Frontal cortex (tissue), 4 donors: ENCODE results near the gene ZNF91. TPM values are rescaled to one million over a fixed set of nuclear protein-coding genes. Genes with fewer than 3 reads are reported as not detected.
"Not testable (repeated sequence)": the region's sequence is repeated elsewhere in the genome, so short reads cannot be mapped to it uniquely, and the experiment has no call there.

Source experiments
- DNase-seq, 2 donors: peaks; one replicate each; pipeline ENCODE4 v3.0.0; 2012; ENCODE audit warnings: low spot score in 2 of 2
- FAIRE-seq: peaks from 2 replicates; lab custom pipeline; 2012; peaks lifted over from hg19 to GRCh38; lab: Jason Lieb, UNC
- total RNA-seq: library from RNA; depleted of rRNA; stranded (reverse); fragments of >200 nt; gene quantifications from one replicate; pipeline ENCODE4 v1.2.3, GENCODE V29; 2014
- donor health status: control.
- donor health status: control.
- donor health status: control.

The ZNF91 gene
- 624 TPM for total RNA-seq

DNA sequence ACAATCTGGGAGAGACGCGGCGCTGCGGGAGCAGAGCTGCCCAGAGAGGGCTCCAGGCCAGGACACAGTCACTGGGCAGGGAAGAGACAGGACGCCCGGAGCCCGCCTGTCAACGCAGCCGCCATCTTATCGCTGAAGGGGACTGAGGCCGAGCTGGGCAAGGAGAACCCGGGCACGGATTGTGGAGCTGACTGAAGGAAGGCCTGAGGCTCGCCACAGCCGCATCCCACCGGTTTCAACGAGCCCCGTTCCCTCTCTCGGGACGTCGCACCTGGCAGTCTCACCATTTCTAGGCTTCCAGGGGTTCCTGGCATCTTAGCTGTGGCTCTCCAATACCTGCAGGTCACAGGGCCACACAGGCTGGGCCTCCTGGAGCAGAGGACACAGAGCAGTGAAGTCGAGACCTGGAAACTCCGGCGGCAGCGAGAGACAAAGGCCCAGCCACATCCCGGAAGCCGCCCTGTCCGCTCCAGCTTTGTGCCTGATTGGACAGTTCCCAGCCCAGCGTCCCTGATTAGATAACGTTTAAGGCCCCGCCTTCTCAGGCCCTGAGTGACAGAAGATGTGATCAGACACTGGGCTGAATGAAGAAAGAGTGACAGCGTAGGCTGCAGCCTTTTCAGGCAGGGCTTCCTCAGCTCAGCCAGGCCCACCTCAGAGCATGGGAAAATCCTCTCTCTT is at the start of gene ZNF91:
Gene ZNF91 (minus strand): TSS at position 431 of the 681 bp plus-strand sequence. CDS start 117 bp downstream, at position 314.
- FAIRE-seq (peak; percentile 97), DNase-seq (peak; percentile 57 to 65)

DNA sequence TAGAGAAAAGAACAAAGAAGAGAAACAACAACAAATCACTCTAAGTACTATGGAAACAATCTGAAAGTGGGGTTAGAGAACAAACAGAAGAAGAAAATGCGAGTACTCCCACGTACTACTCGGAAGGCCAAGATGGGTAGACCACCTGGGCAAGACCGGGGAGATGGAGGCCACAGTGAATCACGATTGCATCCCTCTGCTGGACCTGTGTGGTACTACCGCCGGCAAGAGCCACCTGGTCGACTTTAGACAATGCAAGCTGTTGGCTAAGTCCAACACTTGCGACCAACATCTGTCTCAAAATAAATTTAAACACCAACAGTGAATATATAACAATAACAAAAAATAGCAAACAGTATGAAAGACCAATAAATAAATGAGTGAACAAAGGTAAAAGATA is 45.5 kb upstream of the ZNF91 start:
- FAIRE-seq: no peak
- DNase-seq: no peak

DNA sequence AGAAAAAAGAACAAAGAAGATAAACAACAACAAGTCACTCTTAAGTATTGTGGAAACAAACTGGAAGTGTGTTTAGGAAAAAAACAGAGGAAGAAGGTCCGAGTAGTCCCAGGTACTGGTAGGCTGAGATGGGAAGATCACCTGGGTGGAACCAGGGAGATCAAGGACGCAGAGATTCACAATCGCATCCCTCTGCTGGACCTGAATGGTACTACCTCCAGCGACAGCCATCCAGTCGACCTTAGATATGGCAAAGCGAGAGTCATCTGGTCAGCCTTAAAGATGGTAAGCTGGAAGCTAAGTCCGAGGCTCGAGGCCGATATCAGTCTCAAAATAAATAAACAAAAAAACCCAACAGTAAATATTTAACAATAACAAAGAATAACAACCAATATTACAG is 44.9 kb upstream of the ZNF91 start:
- FAIRE-seq (no peak), DNase-seq (no peak)

DNA sequence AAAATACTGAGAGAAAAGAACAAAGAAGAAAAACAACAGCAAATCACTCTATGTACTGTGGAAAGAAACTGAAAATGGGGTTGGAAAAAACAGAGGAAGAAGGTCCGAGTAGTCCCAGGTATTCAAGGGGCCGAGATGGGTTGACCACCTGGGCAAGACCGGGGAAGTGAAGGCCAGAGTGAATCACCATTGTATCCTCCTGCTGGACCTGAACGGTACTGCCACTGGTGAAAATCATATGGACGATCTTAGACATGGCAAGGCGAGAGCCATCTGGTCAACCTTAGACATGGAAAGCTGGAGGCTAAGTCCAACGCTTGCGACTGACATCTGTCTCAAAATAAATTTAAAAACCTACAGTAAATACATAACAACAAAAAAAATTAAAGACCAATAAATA is 44.4 kb upstream of the ZNF91 start:
- DNase-seq (no peak), FAIRE-seq (no peak)

DNA sequence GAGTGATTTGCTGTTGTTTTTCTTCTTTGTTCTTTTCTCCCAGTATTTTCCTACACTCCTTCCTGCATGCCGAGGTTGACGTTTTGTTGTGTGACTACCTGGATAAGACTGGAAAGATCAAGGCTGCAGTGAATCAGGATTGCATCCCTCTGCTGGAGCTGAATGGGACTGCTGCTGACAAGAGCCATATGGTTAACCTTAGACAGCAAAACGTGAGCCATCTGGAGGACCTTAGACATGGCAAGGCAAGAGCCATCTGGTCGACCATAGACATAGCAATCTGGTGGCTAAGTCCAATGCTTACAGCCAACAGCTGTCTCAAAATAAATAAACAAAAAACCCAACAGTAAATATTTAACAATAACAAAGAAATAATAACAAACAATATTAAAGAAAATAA is 42.6 kb upstream of the ZNF91 start:
- FAIRE-seq: no peak
- DNase-seq: no peak

DNA sequence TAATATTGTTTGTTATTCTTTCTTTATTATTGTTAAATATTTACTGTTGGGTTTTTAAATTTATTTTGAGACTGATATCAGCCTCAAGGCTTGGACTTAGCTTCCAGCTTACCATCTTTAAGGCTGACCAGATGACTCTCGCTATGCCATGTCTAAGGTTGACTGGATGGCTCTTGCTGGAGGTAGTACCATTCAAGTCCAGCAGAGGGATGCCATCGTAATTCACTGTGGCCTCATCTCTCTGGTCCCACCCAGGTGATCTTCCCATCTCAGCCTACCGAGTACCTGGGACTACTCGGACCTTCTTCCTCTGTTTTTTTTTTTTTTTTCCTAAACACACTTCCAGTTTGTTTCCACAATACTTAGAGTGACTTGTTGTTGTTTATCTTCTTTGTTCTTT is 41.7 kb upstream of the ZNF91 start:
- DNase-seq (no peak), FAIRE-seq (no peak)

DNA sequence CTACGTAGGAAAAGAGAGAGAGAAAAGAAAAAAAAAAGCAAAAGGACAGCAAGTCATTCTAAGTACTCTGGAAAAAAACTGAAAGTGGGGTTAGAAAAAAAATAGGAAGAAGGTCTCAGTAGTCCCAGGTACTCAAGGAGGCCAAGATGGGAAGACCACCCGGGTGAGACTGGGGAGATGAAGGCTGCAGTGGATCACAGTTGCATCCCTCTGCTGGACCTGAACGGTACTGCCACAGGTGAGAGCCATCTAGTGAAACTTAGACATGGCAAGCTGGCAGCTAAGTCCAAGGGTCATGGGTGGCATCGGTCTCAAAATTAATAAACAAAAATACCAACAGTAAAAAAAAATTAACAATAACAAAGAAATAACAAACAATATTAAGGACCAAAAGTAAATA is 41.0 kb upstream of the ZNF91 start:
- no peak for FAIRE-seq
- DNase-seq: no peak

DNA sequence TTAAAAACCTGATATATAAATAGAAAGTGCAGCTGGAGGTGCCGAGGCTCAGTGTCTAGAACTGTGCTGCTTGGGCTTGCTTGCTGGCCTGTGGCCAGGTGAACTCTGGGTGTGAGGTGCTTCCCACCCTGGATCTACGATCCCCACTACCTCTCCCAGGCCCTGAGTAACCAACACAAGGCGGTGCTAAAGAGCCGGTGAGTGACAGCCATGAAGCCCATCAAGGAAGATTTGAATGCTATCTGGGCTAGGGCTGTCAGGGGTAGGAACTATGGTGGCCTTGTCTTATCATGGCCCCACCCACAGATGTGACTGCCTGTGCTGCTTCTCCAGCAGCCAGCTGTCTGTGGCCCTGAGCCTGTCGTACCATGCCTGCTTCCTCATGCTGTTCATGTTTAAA is 25.6 kb upstream of the ZNF91 start:
- no peak for FAIRE-seq
- DNase-seq: no peak

DNA sequence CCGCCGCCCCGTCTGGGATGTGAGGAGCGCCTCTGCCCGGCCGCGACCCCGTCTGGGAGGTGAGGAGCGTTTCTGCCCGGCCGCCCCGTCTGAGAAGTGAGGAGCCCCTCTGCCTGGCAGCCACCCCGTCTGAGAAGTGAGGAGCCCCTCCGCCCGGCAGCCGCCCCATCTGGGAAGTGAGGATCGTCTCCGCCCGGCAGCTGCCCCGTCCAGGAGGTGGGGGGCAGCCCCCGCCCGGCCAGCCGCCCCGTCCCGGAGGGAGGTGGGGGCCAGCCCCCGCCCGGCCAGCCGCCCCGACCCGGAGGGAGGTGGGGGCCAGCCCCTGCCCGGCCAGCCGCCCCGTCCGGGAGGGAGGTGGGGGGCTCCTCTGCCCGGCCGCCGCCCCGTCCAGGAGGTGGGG is 24.0 kb upstream of the ZNF91 start:
- DNase-seq, FAIRE-seq: not testable (repeated sequence)

DNA sequence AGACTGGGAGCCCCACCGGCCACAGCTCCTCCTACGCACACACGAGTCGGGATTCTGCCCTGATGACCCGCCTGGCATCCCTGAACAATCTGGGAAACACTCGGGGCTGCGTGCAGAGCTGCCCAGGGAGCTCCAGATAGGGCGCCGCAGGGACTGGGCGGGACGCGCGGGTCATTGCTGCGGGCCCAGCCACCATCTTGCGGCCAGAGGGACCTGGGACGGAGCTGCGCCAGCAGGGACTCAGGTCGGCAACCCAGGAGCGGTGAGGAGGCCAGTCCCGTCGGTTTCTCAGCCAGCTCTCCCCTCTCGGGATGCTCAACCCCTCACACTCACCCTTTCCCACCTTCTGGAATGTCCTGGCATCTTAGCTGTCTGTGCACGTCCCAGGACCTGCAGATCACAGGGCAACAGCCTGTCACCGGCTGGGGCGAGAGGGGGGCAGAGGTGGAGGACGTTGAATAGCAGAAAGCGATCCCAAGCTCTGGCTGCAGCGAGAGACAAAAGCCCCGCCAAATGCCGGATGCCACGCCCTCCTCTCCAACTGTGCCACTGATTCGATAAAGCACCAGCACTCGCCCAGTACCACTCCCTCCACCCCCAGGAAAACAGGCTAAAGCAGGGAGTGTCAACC is 20.4 kb upstream of the ZNF91 start:
- FAIRE-seq (no peak), DNase-seq (peak in 1 of 2 donors; percentile 22)

DNA sequence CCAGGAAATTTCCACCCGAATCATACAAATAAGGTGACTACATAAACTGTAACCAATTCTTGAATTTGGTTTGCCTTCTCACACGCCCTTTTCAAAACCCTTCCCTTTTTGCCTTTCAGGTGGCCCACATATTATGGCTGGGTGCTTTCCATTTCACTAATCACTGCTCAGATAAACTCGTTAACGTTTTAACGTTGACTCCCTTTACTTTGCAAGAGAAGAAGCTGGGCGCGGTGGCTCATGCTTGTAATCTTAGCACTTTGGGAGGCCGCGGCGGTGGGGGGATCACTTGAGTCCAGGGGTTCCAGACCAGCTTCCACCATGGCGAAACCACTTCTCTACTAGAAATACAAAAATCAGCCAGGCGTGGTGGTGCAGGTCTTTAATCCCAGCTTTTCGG is 19.8 kb upstream of the ZNF91 start:
- DNase-seq (no peak), FAIRE-seq (no peak)

DNA sequence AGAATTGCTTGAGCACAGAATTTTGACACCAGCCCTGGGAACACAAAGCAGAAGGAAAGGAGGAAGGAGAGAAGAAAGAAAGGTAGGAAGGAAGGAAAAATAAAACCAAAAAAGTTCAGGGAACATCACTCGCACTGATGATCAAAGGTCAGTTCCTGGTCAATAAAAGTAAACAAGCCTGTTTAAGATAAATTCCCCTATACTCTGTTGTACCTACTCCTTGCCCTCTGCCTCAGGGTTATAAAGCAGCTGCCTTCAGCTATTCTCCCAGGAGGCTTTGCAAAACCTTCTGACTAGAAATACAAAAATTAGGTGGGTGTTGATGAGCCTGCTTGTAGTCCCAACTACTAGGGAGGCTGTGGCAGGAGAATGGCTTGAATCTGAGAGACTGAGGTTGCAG is 14.9 kb upstream of the ZNF91 start:
- DNase-seq (no peak), FAIRE-seq (no peak)

DNA sequence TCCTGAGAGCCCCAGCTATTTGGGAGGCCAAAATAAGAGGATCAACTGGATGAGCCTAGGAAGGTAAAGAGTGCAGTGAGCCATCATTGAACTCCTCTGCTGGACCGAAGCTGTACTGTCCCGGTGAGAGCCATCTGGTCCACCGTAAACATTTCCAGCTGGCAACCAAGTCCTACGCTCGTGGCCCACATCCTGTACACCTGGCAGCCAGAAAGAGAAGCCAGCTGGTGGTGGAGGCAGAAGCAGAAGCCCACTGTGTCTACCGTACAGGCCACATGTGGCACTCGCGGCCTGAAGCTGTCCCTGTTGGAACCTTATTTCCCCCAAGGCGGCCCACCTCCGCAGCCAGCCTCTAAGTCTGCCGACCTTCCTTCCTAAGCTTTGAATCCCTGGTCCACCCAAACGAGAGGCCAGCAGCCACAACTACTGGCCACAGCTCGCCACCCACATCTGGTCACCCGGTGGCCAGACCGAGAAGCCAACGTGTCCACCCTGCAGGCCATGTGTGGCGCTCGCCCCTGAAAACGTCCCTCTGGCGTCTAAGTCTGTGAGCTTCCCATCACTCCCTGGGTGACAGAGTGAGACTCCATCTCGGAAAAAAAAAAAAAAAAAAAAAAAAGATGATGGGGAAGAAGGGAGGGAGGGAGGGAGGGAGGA is 14.2 kb upstream of the ZNF91 start:
- no peak for FAIRE-seq
- no peak for DNase-seq

DNA sequence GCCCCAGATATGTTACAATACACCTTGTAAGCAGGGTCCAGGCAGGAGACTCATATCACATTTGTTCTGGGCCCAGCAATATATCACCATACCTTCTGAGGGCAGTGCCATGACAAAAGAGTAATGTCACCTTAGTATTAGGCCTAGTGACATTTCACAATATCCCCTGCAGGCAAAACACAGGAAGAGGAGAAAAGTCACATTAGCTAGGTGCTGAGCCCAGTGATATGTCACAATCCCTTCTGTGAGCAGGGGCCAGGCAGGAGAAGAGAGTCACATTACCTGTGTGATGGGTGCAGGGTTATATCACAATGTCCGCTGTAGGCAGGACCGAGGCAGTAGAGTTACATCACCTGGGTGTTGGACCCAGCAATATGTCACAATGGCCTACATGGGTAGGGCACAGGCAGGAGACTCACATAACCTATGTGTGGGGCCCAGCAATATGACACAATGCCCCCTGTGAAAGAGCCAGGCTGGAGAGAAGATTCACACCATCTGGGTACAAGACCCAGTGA is 12.4 kb upstream of the ZNF91 start:
- no peak for FAIRE-seq
- DNase-seq: no peak

DNA sequence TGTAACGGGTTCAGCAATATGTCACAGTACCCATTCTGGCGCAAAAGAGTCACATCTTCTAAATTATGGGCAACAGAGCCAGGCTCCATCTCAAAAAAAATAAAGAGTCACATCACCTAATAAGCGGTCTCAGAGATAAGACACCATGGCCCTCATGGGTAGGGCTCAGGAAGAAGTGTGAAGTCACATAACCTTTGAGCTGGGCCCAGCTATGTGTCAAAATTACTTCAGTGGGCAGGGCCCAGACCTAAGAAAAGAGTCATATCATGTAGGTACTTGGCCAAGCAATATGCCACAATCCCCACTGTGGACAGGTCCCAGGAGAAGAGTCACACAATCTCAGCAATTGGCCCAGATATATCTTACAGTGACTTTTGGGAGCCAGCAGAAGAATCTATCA is 11.4 kb upstream of the ZNF91 start:
- DNase-seq (no peak), FAIRE-seq (no peak)

DNA sequence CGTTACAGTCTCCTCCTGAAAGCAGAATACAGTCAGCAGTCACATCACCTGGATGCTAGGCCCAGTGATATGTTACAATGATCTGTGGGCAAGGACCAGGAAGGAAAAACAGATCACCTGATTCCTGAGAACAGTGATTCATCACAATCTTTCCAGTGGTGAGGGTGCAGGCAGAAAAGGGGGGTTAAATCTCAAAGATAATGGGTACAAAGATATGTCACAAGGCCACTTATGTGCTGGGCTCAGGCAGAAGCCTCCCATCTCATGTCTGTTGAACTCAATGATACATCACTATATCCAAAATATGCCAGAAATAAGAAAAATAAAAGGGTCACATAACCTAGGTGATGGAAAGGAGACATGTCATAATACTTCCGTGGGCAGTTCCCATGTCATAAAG is 10.8 kb upstream of the ZNF91 start:
- no peak for DNase-seq
- no peak for FAIRE-seq

DNA sequence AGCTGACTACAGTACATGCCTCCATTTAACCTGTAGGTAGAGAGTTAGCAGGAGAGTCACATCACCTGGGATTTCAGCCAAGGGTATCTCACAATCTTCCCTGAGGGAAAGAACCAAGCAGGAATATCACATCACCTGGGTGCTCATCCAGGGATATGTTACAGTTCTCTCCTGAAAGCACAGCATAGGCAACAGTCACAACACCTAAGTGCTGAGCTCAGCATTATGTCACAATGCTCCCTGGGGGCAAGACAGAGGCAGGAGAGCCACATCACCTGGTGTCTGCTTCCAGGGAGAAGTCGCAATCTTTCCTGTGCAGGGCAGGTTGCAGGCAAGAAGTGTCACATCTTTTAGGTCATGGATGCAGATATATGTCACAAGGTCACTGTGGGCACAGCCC is 9.4 kb upstream of the ZNF91 start:
- FAIRE-seq: no peak
- no peak for DNase-seq

DNA sequence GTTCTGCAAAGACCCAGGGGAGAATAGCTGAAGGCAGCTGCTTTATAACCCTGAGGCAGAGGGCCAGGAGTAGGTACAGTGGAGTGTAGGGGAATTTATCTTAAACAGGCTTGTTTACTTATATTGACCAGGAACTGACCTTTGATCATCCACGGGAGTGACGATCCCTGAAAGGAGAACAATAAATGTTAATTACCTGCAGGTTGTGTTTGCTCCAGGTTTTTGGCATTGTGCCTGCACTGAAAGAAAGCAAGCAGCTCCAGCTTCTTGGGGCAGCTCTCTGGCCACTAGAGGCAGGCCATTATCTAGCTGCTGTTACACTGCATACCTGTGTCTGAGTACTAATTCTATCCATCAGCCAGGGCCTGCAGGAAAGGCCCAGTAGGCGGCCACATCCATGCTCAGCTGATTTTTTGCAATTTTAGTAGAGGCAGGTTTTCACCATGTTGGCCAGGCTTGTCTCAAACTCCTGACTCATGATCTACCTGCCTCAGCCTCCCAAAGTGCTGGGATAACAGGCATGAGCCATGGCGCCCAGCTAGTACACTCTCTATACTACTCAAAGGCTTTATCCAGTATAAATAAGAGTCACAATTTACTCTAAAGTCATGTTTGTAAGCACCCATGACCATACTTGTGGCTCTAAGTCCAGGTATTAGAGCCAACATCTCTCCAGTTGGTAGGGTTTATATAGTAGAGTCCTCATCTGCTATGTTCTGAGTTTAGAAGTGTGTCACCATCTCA is 8.5 kb upstream of the ZNF91 start:
- DNase-seq: no peak

DNA sequence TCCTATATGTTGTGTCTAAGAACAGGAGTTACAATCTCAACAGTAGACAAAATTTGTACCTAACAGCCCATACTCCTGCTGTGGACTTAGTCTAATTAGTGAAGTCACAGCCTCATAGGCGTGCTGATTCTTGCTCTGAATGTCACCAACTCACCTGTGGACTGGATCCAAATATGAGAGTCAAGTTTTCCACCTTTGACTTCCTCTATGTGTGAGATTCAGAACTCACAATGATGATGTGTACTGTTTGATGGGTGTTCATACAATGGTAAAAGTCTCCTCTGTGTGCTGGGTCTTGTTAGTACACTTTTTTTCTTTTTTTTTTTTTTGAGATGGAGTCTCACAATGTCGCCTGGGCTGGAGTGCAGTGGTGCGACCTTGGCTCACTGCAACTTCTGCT is 7.8 kb upstream of the ZNF91 start:
- DNase-seq (no peak), FAIRE-seq (no peak)

More for the DNA sequence above, 8.5 kb upstream of the ZNF91 start:
- no peak for FAIRE-seq

DNA sequence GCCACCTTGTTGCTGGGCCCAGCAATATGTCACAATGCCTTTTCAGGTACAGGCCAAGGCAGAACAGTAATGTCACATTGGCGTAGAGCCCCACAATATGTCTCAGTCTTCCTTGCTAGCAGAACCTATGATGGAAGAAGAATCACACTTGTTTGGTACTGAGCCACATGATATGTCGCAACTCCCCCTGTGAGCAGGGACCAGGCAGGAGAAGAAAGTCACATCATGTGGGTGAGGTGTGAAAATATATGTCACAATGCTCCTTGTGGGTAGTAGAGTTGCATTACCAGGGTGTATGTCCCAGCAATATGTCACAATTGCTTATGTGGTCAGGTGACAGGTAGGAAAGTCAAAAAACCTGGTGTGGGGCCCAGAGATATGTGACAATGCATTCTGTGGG is 7.1 kb upstream of the ZNF91 start:
- no peak for DNase-seq
- no peak for FAIRE-seq
